HCT116 (cell line): ENCODE data around the gene LEUTX. TPM values are rescaled to one million over a fixed set of nuclear protein-coding genes. Genes with fewer than 3 reads are reported as not detected.

ENCODE experiments used
- ATAC-seq: fragments of 200-7000 bp; cut with Tn5 transposase; 2 replicates; pipeline ENCODE4 v1.9.1; 2020; ENCODE audit warnings: mild to moderate bottlenecking, moderate library complexity
- BruUV-seq: library from RNA; stranded (reverse); fragments of 400-500 nt; replicated peaks from 2 replicates; lab custom pipeline; 2021; lab: Mats Ljungman, UMichigan
- CTCF ChIA-PET: fragments of 300-600 bp; sonication (Branson Sonifier 250); formaldehyde crosslinking; loops from one replicate; lab custom pipeline; 2021; ENCODE audit warnings: antibody characterized with exemption; lab: Charles Lee
- POLR2A ChIA-PET: fragments of 300-600, 350-600 bp; sonication (Branson Sonifier 250); formaldehyde crosslinking; loops from one replicate; lab custom pipeline; 2021; ENCODE audit warnings: antibody characterized with exemption; lab: Charles Lee
- RAD21 ChIA-PET, 2 experiments: fragments of 300-600 bp; sonication (Branson Sonifier 250); formaldehyde crosslinking; loops; one replicate each; lab custom pipeline; 2023; ENCODE audit warnings: low total read pairs in 2 of 2; ENCODE audit not compliant: uncharacterized antibody in 2 of 2, unreplicated experiment in 2 of 2, low non-redundant PET in 1 of 2; lab: Charles Lee
- DNase-seq: peaks from one replicate; pipeline ENCODE4 v3.0.0-alpha.2; 2010; ENCODE audit warnings: low read depth, low spot score
- H2AFZ ChIP-seq: fragments of 200-600 bp; shearing (Covaris generic), sonication (generic); 2 replicates; pipeline ENCODE4 v1.6.1; 2017; ENCODE audit warnings: low read depth, mixed run types, mixed read lengths, antibody characterized with exemption, low read length; ENCODE audit not compliant: poor library complexity, severe bottlenecking
- H3K27ac ChIP-seq: 2 replicates; pipeline ENCODE4 v1.5.1; 2012; ENCODE audit warnings: low read depth, low read length
- H3K27me3 ChIP-seq: fragments of 200-600 bp; sonication (generic); 2 replicates; pipeline ENCODE4 v1.6.1; 2016; ENCODE audit warnings: mixed run types, low read length, mixed read lengths; ENCODE audit not compliant: insufficient read depth
- H3K36me3 ChIP-seq, 2 experiments: fragments of 200-500 bp in 1 of 2; fragments of 200-600 bp in 1 of 2; sonication (Bioruptor generic) in 1 of 2; sonication (generic) in 1 of 2; 2 replicates each; pipeline versions ENCODE4 v1.5.1 to v1.6.1; 2014 to 2016; ENCODE audit warnings: low read length in 2 of 2, inconsistent platforms in 1 of 2, mixed read lengths in 1 of 2, mixed run types in 1 of 2; ENCODE audit not compliant: insufficient read depth in 2 of 2, control insufficient read depth in 1 of 2
- H3K4me1 ChIP-seq, 2 experiments: fragments of 200-600 bp in 1 of 2; sonication (generic) in 1 of 2; 2 replicates each; pipeline versions ENCODE4 v1.5.1 to v1.6.1; 2012 to 2017; ENCODE audit warnings: low read length in 2 of 2, inconsistent platforms in 1 of 2, mild to moderate bottlenecking in 1 of 2, mixed read lengths in 1 of 2, mixed run types in 1 of 2, moderate library complexity in 1 of 2; ENCODE audit not compliant: insufficient read depth in 2 of 2, control insufficient read depth in 1 of 2
- H3K4me2 ChIP-seq: fragments of 200-600 bp; sonication (generic); 2 replicates; pipeline ENCODE4 v1.6.1; 2017; ENCODE audit warnings: mixed run types, low read length, mixed read lengths
- H3K4me3 ChIP-seq, 2 experiments: fragments of 200-600 bp in 1 of 2; sonication (generic) in 1 of 2; replicated peaks in 1 of 2; 2 replicates each; pipeline ENCODE4 v1.5.1; 2011 to 2016; ENCODE audit warnings: low read length in 2 of 2, control low read depth in 1 of 2, low read depth in 1 of 2, mild to moderate bottlenecking in 1 of 2, mixed read lengths in 1 of 2, mixed run types in 1 of 2
- H3K79me2 ChIP-seq: fragments of 200-600 bp; sonication (generic); 2 replicates; pipeline ENCODE4 v1.6.1; 2017; ENCODE audit warnings: mild to moderate bottlenecking, mixed run types, low read length, moderate library complexity, mixed read lengths; ENCODE audit not compliant: insufficient read depth
- H3K9ac ChIP-seq: fragments of 200-600 bp; sonication (generic); 2 replicates; pipeline ENCODE4 v1.6.1; 2016; ENCODE audit warnings: low read length, mixed read lengths
- H3K9me2 ChIP-seq: fragments of 200-600 bp; sonication (generic), shearing (Covaris generic); 2 replicates; pipeline ENCODE4 v1.6.1; 2017; ENCODE audit warnings: mixed run types, mild to moderate bottlenecking, moderate library complexity; ENCODE audit not compliant: insufficient read depth
- H3K9me3 ChIP-seq, 2 experiments: fragments of 200-500 bp in 1 of 2; fragments of 200-600 bp in 1 of 2; sonication (Bioruptor generic) in 1 of 2; sonication (generic) in 1 of 2; 2 replicates each; pipeline ENCODE4 v1.6.1; 2014 to 2017; ENCODE audit warnings: low read length in 2 of 2, mixed read lengths in 2 of 2, inconsistent platforms in 1 of 2, low read depth in 1 of 2, mild to moderate bottlenecking in 1 of 2, mixed run types in 1 of 2, moderate library complexity in 1 of 2; ENCODE audit not compliant: control insufficient read depth in 1 of 2, insufficient read depth in 1 of 2
- H4K20me1 ChIP-seq: fragments of 200-600 bp; sonication (generic), shearing (Covaris generic); 2 replicates; pipeline ENCODE4 v1.6.1; 2017; ENCODE audit warnings: mixed run types, mild to moderate bottlenecking, moderate library complexity; ENCODE audit not compliant: insufficient read depth
- CBX3 ChIP-seq: IDR thresholded peaks from 2 replicates; pipeline ENCODE4 v1.6.1; 2012; ENCODE audit warnings: low read depth
- EZH2phosphoT487 ChIP-seq: fragments of 200-600 bp; IDR thresholded peaks from 2 replicates; pipeline ENCODE4 v1.6.1; 2018; ENCODE audit warnings: antibody characterized with exemption, borderline replicate concordance
- FOSL1 ChIP-seq: IDR thresholded peaks from 2 replicates; pipeline ENCODE4 v1.6.1; 2012; ENCODE audit warnings: low read depth
- YY1 ChIP-seq: IDR thresholded peaks from 2 replicates; pipeline ENCODE4 v1.6.1; 2011; ENCODE audit warnings: low read length, low read depth, moderate library complexity, mild to moderate bottlenecking; ENCODE audit not compliant: insufficient replicate concordance; ENCODE audit errors: extremely low read depth
- intact Hi-C: fragments of 100-400 bp; cut with micrococcal nuclease; formaldehyde crosslinking; loops from 2 replicates; pipeline ENCODE4 v1.10.0; 2022
- total RNA-seq: library from RNA; stranded (reverse); gene quantifications from one replicate; pipeline ENCODE4 v1.2.1, GENCODE V29; 2021; ENCODE audit not compliant: unreplicated experiment
- TF ChIP-seq, protein P1 (sequence below): IDR thresholded peaks from 2 replicates; pipeline ENCODE4 v1.6.1; 2012; ENCODE audit warnings: low read depth
- TF ChIP-seq, protein P2 (sequence below): IDR thresholded peaks from 2 replicates; pipeline ENCODE4 v1.6.1; 2012

LEUTX gene
- total RNA-seq, 1 experiment from 2014 or later: not detected

DNA sequence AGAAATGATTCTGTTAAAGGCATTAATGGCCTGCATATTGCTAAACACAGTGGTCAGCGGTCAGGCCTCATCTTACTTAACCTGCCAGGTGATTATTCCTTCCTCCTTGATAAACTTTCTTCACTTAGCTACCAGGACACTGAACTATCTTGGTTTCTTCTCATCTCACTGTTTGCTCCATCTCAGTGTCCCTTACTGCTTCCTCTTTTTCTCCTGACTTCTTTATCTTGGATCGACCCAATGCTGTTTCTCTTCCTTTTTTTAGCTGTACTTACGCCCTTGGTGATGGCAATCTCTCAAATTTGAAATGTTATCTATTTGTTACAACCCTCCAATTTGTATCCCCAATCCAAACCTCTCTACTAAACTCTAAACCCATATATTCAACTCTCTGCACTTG, 33.0 kb upstream of the LEUTX start:
- Histone ChIP-seq H2AFZ (no peak overlapping the region), H3K4me3 (no peak overlapping the region), H3K9me3 (no peaks in the 10 kb centered on the region), H3K4me2 (no peak overlapping the region), H3K9me2 (no peaks in the 10 kb centered on the region), H3K27me3 (peaks cover 65% of the 10 kb centered on the region), H3K79me2 (no peaks in the 10 kb centered on the region), H3K4me1 (no peaks in the 10 kb centered on the region), H3K27ac (no peak overlapping the region), H3K9ac (no peak overlapping the region), H3K36me3 (no peaks in the 10 kb centered on the region), H4K20me1 (no peaks in the 10 kb centered on the region)
- DNase-seq (no peak), ATAC-seq (no peak)
- ChIA-PET POLR2A (no interaction called here), CTCF (no interaction called here), RAD21 (no interaction called here)
- TF ChIP-seq EZH2phosphoT487 (no peak), FOSL1 (no peak), YY1 (no peak), CBX3 (no peak)
- TF ChIP-seq, protein P1, sequence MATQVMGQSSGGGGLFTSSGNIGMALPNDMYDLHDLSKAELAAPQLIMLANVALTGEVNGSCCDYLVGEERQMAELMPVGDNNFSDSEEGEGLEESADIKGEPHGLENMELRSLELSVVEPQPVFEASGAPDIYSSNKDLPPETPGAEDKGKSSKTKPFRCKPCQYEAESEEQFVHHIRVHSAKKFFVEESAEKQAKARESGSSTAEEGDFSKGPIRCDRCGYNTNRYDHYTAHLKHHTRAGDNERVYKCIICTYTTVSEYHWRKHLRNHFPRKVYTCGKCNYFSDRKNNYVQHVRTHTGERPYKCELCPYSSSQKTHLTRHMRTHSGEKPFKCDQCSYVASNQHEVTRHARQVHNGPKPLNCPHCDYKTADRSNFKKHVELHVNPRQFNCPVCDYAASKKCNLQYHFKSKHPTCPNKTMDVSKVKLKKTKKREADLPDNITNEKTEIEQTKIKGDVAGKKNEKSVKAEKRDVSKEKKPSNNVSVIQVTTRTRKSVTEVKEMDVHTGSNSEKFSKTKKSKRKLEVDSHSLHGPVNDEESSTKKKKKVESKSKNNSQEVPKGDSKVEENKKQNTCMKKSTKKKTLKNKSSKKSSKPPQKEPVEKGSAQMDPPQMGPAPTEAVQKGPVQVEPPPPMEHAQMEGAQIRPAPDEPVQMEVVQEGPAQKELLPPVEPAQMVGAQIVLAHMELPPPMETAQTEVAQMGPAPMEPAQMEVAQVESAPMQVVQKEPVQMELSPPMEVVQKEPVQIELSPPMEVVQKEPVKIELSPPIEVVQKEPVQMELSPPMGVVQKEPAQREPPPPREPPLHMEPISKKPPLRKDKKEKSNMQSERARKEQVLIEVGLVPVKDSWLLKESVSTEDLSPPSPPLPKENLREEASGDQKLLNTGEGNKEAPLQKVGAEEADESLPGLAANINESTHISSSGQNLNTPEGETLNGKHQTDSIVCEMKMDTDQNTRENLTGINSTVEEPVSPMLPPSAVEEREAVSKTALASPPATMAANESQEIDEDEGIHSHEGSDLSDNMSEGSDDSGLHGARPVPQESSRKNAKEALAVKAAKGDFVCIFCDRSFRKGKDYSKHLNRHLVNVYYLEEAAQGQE: no peak
- TF ChIP-seq, protein P2, sequence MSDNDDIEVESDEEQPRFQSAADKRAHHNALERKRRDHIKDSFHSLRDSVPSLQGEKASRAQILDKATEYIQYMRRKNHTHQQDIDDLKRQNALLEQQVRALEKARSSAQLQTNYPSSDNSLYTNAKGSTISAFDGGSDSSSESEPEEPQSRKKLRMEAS: no peak
- intact Hi-C loops: no loop called here
- BruUV-seq: no TSS peak
